Raji (cell line): ENCODE data around the gene SARS1.

ENCODE experiments used
- POLR2A ChIP-seq: IDR thresholded peaks from 2 replicates; pipeline ENCODE4 v1.6.1; 2011; ENCODE audit warnings: low read depth, low read length, control low read depth; ENCODE audit not compliant: insufficient read depth

Gene SARS1

DNA sequence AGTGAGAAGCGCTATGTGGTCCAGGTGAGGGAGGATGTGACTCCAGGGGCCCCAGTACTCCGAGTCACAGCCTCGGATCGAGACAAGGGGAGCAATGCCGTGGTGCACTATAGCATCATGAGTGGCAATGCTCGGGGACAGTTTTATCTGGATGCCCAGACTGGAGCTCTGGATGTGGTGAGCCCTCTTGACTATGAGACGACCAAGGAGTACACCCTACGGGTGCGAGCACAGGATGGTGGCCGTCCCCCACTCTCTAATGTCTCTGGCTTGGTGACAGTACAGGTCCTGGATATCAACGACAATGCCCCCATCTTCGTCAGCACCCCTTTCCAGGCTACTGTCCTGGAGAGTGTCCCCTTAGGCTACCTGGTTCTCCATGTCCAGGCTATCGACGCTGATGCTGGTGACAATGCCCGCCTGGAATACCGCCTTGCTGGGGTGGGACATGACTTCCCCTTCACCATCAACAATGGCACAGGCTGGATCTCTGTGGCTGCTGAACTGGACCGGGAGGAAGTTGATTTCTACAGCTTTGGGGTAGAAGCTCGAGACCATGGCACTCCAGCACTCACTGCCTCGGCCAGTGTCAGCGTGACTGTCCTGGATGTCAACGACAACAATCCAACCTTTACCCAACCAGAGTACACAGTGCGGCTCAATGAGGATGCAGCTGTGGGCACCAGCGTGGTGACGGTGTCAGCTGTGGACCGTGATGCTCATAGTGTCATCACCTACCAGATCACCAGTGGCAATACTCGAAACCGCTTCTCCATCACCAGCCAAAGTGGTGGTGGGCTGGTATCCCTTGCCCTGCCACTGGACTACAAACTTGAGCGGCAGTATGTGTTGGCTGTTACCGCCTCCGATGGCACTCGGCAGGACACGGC lies 37.8 kb downstream of the SARS1 start:
- no peak for TF ChIP-seq POLR2A

DNA sequence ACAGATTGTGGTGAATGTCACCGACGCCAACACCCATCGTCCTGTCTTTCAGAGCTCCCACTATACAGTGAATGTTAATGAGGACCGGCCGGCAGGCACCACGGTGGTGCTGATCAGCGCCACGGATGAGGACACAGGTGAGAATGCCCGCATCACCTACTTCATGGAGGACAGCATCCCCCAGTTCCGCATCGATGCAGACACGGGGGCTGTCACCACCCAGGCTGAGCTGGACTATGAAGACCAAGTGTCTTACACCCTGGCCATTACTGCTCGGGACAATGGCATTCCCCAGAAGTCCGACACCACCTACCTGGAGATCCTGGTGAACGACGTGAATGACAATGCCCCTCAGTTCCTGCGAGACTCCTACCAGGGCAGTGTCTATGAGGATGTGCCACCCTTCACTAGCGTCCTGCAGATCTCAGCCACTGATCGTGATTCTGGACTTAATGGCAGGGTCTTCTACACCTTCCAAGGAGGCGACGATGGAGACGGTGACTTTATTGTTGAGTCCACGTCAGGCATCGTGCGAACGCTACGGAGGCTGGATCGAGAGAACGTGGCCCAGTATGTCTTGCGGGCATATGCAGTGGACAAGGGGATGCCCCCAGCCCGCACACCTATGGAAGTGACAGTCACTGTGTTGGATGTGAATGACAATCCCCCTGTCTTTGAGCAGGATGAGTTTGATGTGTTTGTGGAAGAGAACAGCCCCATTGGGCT lies 38.6 kb downstream of the SARS1 start:
- TF ChIP-seq POLR2A, result no peak

DNA sequence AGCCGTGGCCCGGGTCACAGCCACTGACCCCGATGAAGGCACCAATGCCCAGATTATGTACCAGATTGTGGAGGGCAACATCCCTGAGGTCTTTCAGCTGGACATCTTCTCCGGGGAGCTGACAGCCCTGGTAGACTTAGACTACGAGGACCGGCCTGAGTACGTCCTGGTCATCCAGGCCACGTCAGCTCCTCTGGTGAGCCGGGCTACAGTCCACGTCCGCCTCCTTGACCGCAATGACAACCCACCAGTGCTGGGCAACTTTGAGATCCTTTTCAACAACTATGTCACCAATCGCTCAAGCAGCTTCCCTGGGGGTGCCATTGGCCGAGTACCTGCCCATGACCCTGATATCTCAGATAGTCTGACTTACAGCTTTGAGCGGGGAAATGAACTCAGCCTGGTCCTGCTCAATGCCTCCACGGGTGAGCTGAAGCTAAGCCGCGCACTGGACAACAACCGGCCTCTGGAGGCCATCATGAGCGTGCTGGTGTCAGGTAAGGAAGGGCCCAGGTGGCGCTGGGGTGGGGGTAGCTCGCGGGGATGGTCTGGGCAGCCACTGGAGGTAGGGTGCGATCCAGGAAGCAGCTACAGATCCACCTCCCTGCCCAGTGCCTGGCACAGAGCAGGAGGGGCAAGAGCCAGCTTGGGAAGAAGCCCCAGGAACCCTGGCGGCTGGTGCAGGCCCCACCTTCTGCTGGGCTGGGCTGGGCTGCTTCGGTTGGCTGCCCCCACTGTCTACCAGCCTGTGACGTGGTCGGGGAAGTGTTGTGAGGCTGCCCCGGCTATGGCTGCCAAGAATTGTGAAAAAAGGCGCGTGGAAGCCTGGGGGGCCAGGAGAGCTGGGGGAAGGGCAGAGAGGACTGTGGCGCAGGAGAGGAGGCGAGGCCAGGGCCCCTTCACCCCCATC lies 39.4 kb downstream of the SARS1 start:
- no peak for TF ChIP-seq POLR2A

DNA sequence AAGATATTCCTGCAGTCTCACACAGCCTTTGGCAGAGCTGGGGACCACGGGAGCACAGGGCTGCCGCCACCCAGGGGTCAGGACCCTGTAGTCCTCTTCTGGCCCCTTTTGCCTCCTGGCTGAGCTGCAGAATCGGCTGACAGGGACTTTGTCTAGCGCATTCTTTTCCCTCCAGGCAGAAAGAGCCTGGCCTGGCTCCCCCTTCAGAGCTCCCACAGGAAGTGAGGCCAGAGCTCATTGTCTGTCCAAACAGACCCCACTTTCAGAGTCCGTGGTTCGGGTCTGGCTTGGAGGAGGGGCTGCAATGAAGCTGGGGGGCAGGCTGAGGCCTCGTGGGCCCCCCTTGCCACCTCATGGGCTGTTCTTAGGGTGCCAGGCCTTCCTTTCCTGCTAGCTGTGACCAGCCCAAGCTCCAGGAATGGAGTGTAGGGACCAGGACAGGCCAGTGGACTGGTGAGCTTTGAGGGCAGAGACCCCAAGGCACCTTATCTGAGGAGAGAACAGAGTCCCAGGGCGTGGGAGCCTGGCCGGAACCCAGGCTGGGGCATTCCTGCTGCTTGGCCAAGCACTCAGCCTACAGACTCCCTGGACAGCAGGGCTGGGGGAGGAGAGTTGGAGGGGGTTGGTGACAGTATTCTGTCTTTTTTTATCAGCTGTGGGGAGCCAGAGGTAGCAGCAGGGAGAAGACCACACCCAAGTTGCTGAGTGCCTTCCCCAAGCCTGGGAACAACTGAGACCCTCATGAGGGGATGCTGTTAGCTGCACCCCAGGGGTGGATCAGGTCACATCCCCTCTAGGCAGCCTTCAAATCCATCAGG lies 40.3 kb downstream of the SARS1 start:
- TF ChIP-seq POLR2A, result no peak

DNA sequence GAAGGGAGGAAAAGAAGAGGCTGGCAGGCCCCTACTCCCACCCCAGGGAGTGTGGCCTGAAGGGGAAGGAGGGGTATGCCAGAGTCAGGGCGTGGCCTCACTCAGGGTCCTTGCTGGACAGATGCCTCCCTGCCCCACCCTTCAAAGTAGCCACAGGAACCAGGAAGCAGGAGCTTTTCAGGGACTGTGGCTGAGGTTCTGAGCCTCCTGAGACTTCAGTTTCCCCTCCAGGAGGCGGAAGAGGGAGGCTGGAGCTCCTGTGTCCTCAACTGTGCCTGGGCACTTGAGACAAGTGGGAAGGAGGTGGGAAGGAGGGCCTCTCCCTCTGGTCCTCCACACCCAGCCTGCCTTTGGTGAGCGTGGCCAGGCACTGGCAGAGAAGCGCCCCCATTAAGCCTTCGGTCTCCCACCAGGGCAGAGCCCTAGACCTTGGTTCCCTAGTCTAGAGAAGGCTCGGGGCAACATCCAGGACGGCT lies 40.9 kb downstream of the SARS1 start:
- TF ChIP-seq POLR2A, result no peak

DNA sequence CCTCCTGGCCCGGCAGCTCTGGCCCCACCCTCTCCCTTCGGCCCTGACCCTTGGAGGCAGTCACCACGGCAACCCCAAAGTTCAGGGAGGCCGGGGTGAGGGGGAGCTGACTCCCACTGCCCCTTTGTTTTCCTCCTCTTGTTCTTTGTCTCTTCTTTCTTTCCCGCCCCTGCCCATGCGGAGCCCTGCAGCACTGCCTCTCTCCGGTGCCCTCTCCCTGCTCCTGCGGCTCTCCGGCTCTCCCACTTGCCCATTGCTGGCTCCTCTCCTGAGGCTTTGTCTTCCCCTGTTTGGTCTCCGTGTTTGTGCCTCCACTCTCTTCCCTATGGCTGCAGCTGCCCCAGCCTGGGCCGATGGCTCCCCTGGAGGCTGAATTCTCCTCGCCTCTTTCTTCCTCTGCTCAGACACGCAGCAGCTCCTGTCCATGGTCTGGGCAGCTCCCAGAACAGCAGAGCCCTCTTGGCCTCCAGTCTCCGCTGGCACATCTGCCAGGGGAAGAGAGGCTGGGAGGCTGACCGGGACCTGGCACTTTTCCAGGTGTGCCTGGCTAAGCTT lies 41.5 kb downstream of the SARS1 start:
- TF ChIP-seq POLR2A, result no peak

DNA sequence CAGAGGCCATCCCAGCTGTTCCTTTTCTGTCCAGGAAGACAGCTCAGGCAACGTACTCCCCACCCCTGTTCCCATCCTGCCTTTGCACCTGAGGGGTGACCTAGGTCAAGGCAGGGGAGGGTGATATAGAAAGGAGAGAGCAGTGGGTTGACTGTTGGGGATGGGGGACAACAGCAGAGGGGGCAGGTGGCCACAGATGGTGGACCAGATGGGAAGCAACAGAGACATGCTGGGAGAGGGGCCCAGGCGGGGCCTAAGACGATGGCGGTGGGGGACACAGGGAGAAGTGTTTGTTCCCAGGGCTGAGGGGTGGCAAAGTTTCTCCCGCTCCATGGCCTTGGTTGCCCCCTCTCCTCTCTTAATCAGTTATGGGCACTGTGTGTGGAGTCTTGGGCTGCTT lies 42.0 kb downstream of the SARS1 start:
- no peak for TF ChIP-seq POLR2A

DNA sequence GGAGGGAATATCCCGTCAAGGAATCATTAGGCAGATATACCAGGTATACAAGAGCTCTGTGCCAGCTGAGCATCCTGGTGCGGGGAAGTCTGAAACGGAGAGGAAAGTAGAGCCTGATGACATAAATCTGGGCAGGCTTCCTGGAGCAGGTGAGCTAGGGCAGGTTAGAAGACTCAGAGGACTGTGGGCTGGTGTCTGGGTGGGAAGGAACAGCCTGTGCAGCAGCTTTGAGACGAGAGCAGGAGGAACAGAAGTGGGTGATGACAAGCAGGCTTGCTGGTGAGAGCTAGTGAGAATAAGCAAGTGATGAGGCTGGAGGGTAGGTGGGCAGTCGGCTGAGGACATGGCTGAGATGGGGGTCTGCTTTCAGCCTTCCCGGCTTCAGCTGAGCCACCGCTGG lies 42.4 kb downstream of the SARS1 start:
- TF ChIP-seq POLR2A, result no peak

DNA sequence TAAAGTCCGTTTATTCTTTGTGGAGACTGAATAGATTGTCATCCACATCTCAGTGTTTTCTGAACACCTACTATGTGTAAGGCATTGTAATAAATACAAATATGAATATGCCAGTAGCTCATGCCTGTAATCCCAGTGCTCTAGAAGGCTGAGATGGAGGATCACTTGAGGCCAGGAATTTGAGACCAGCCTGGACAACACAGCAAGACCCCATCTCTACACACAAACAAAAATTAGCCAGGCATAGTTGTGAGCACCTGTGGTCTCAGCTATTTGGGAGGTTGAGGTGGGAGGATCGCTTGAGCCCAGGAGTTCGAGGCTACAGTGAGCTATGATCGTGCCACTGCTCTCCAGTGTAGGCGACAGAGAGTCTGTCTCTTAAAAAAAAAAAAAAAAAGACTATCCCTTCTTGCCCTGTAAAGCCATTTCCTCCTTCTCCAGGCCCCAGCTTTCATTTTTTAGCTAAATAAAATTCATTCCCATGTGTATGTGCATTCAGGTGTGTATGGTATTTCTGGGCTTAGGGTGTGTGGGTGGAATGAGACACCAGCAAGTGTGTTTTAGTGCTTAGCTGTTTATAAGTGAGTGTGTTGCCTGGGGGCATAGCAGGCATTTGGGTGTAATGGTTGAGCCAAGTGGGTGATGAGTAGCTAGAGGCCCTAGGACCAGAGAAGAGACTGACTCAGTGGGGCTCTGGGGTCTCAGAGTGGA lies 43.4 kb downstream of the SARS1 start:
- TF ChIP-seq POLR2A, result no peak

DNA sequence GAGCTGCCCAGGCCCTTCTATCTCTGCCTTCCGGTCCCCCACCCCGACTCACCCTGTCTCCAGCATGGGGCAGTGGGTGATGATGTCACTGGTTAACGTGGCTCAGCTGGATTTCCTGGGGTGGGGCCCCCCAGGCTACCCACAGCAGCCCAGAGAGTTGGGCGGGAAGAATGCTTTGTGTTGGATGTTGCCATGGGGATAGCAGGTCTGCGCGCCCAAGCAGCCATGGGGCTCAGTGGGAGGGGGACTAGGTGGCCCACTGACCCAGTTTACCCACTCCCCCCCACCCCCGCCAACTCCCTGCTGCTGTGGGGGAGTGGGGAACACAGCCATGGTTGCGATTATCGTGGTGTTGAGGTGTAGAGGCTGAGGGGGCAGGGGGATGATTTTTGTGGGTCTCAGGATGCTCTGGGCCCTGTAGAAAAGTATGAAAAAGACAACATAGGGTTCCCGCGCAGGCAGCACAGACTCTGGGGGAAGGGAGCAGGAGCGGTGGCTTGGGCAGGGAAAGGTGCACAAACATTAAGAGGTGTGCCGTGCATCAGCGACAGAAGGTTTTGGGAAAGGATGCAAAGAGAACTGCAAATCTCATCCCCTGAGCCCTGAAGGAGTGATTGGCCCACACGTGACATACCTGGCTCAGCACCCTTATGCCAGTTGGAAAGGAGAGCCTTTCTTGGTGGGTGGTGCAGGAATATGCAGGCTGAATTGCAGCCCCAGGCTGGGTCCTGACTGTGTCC lies 44.1 kb downstream of the SARS1 start:
- no peak for TF ChIP-seq POLR2A

DNA sequence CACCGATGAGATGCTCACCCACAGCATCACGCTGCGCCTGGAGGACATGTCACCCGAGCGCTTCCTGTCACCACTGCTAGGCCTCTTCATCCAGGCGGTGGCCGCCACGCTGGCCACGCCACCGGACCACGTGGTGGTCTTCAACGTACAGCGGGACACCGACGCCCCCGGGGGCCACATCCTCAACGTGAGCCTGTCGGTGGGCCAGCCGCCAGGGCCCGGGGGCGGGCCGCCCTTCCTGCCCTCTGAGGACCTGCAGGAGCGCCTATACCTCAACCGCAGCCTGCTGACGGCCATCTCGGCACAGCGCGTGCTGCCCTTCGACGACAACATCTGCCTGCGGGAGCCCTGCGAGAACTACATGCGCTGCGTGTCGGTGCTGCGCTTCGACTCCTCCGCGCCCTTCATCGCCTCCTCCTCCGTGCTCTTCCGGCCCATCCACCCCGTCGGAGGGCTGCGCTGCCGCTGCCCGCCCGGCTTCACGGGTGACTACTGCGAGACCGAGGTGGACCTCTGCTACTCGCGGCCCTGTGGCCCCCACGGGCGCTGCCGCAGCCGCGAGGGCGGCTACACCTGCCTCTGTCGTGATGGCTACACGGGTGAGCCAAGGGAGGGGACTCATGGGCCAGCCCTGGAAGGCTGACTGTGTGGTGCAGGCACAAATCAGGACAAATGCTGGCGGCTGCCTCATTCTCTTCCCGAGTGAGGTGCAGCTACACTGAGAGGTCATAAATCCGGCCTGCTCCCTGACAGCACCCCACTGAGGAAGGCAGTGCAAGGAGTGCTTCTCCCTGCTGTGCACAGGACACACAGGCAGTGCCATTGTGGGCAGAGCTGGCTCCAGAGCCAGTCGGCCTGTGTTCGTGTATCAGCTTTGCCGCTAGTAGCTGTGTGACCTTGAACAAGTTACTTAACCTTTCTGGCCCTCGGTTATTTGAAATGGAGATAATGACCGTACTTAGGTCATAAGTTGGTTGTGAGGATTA lies 45.1 kb downstream of the SARS1 start:
- no peak for TF ChIP-seq POLR2A
